Stimulated activated effector memory CD8-positive, alpha-beta T cell treated with anti-CD3 and anti-CD28 coated beads, Interleukin-12 subunit alpha, Interleukin-12 subunit beta, amount 100 ng/mL, for 72 hours (primary cell): ENCODE measurements around the gene BCL11B.

Experiments
- ATAC-seq: fragments of 150-1000 bp; cut with Tn5 transposase; 2 replicates; pipeline ENCODE4 v1.10.0; 2021
- DNase-seq, 2 donors: peaks; one replicate each; pipeline ENCODE4 v3.0.0; 2021 to 2022; ENCODE audit warnings: low spot score in 2 of 2
- H3K27ac Mint-ChIP-seq: one replicate; pipeline ENCODE4 v1.8.0; 2022; ENCODE audit warnings: mild to moderate bottlenecking, mixed read lengths
- H3K36me3 Mint-ChIP-seq: one replicate; pipeline ENCODE4 v1.8.0; 2022; ENCODE audit warnings: mild to moderate bottlenecking, mixed read lengths
- H3K4me1 Mint-ChIP-seq: one replicate; pipeline ENCODE4 v1.8.0; 2022; ENCODE audit warnings: mixed read lengths
- H3K4me3 Mint-ChIP-seq: one replicate; pipeline ENCODE4 v1.8.0; 2022; ENCODE audit warnings: mild to moderate bottlenecking, mixed read lengths
- H3K9me3 Mint-ChIP-seq: one replicate; pipeline ENCODE4 v1.8.0; 2022; ENCODE audit warnings: mixed read lengths

Gene BCL11B

GRCh38 chr14:99203080-99203479 is 68.9 kb downstream of the BCL11B start:
- peak overlapping the region; percentile 72 for H3K4me3 Mint-ChIP-seq
- peak overlapping the region; percentile 98 for H3K27ac Mint-ChIP-seq
- peaks cover 91% of the 10 kb centered on the region for H3K4me1 Mint-ChIP-seq

GRCh38 chr14:99202516-99202915 is 69.5 kb downstream of the BCL11B start:
- Mint-ChIP-seq H3K27ac (peak overlapping the region; percentile 98), H3K4me1 (peaks cover 91% of the 10 kb centered on the region), H3K36me3 (peaks cover 81% of the 10 kb centered on the region), H3K9me3 (no peaks in the 10 kb centered on the region), H3K4me3 (peak overlapping the region; percentile 72)
- DNase-seq, result no peak
- ATAC-seq, result no peak

More at GRCh38 chr14:99203080-99203479, 68.9 kb downstream of the BCL11B start:
- Mint-ChIP-seq H3K36me3 (peaks cover 76% of the 10 kb centered on the region), H3K9me3 (no peaks in the 10 kb centered on the region)
- DNase-seq, result no peak
- peak; percentile 25 for ATAC-seq

- peak; percentile 40 for ATAC-seq
- Mint-ChIP-seq H3K9me3 (no peaks in the 10 kb centered on the region), H3K4me1 (peaks cover 93% of the 10 kb centered on the region), H3K4me3 (peak overlapping the region; percentile 72), H3K27ac (peak overlapping the region; percentile 98), H3K36me3 (peaks cover 86% of the 10 kb centered on the region)
- DNase-seq, result no peak
Observed at GRCh38 chr14:99201351-99202073, 70.5 kb downstream of the BCL11B start.

- Mint-ChIP-seq H3K27ac (peak overlapping the region; percentile 98), H3K9me3 (no peaks in the 10 kb centered on the region), H3K4me3 (no peak overlapping the region), H3K4me1 (peaks cover 93% of the 10 kb centered on the region), H3K36me3 (peaks cover 81% of the 10 kb centered on the region)
- no peak for DNase-seq
- ATAC-seq, result no peak
Observed at GRCh38 chr14:99200654-99201005, 71.4 kb downstream of the BCL11B start.

- DNase-seq (no peak), ATAC-seq (no peak)
- no peaks in the 10 kb centered on the region for H3K9me3 Mint-ChIP-seq
- H3K36me3 Mint-ChIP-seq, result peaks cover 81% of the 10 kb centered on the region
- peak overlapping the region; percentile 98 for H3K27ac Mint-ChIP-seq
- no peak overlapping the region for H3K4me3 Mint-ChIP-seq
- H3K4me1 Mint-ChIP-seq, result peaks cover 93% of the 10 kb centered on the region
Observed at GRCh38 chr14:99199846-99200653, 71.9 kb downstream of the BCL11B start.

- Mint-ChIP-seq H3K36me3 (peaks cover 78% of the 10 kb centered on the region), H3K27ac (peak overlapping the region; percentile 98), H3K9me3 (no peaks in the 10 kb centered on the region), H3K4me3 (no peak overlapping the region), H3K4me1 (peaks cover 93% of the 10 kb centered on the region)
- ATAC-seq (no peak), DNase-seq (no peak)
Observed at GRCh38 chr14:99198746-99199502, 73.1 kb downstream of the BCL11B start.

- H3K27ac Mint-ChIP-seq, result peak overlapping the region; percentile 92
- H3K4me1 Mint-ChIP-seq, result peaks cover 93% of the 10 kb centered on the region
- DNase-seq (no peak), ATAC-seq (no peak)
- no peaks in the 10 kb centered on the region for H3K9me3 Mint-ChIP-seq
- H3K4me3 Mint-ChIP-seq, result no peak overlapping the region
- H3K36me3 Mint-ChIP-seq, result peaks cover 62% of the 10 kb centered on the region
Observed at GRCh38 chr14:99196310-99196650, 75.7 kb downstream of the BCL11B start.

GRCh38 chr14:99195602-99196309 is 76.2 kb downstream of the BCL11B start:
- Mint-ChIP-seq H3K36me3 (peaks cover 58% of the 10 kb centered on the region), H3K27ac (peak overlapping the region; percentile 92), H3K4me1 (peaks cover 96% of the 10 kb centered on the region), H3K4me3 (no peak overlapping the region), H3K9me3 (no peaks in the 10 kb centered on the region)
- DNase-seq, result no peak
- no peak for ATAC-seq

GRCh38 chr14:99194736-99195135 is 77.3 kb downstream of the BCL11B start:
- H3K36me3 Mint-ChIP-seq, result peaks cover 48% of the 10 kb centered on the region
- H3K9me3 Mint-ChIP-seq, result no peaks in the 10 kb centered on the region
- H3K4me3 Mint-ChIP-seq, result peak overlapping the region; percentile 13
- H3K4me1 Mint-ChIP-seq, result peaks cover 99% of the 10 kb centered on the region
- no peak for ATAC-seq
- H3K27ac Mint-ChIP-seq, result peak overlapping the region; percentile 92
- DNase-seq, result no peak

GRCh38 chr14:99194136-99194535 is 77.9 kb downstream of the BCL11B start:
- Mint-ChIP-seq H3K36me3 (peaks cover 48% of the 10 kb centered on the region), H3K27ac (peak overlapping the region; percentile 92), H3K9me3 (no peaks in the 10 kb centered on the region), H3K4me3 (peak overlapping the region; percentile 80), H3K4me1 (peaks cover 99% of the 10 kb centered on the region)
- ATAC-seq (no peak), DNase-seq (no peak)

- ATAC-seq, result no peak
- H3K9me3 Mint-ChIP-seq, result no peaks in the 10 kb centered on the region
- H3K4me1 Mint-ChIP-seq, result peaks cover 96% of the 10 kb centered on the region
- DNase-seq, result no peak
- peak overlapping the region; percentile 92 for H3K27ac Mint-ChIP-seq
- H3K36me3 Mint-ChIP-seq, result peaks cover 42% of the 10 kb centered on the region
- H3K4me3 Mint-ChIP-seq, result peak overlapping the region; percentile 80
Observed at GRCh38 chr14:99192830-99193229, 79.2 kb downstream of the BCL11B start.

- H3K4me1 Mint-ChIP-seq, result peaks cover 96% of the 10 kb centered on the region
- H3K9me3 Mint-ChIP-seq, result no peaks in the 10 kb centered on the region
- no peak for DNase-seq
- H3K27ac Mint-ChIP-seq, result peak overlapping the region; percentile 92
- ATAC-seq, result no peak
- peaks cover 42% of the 10 kb centered on the region for H3K36me3 Mint-ChIP-seq
- peak overlapping the region; percentile 80 for H3K4me3 Mint-ChIP-seq
Observed at GRCh38 chr14:99192028-99192621, 79.9 kb downstream of the BCL11B start.

- H3K9me3 Mint-ChIP-seq, result no peaks in the 10 kb centered on the region
- peaks cover 43% of the 10 kb centered on the region for H3K36me3 Mint-ChIP-seq
- ATAC-seq, result no peak
- H3K4me1 Mint-ChIP-seq, result peaks cover 96% of the 10 kb centered on the region
- DNase-seq, result no peak
- peak overlapping the region; percentile 92 for H3K27ac Mint-ChIP-seq
- H3K4me3 Mint-ChIP-seq, result peak overlapping the region; percentile 80
Observed at GRCh38 chr14:99191395-99192027, 80.5 kb downstream of the BCL11B start.

- ATAC-seq (no peak), DNase-seq (no peak)
- peak overlapping the region; percentile 80 for H3K4me3 Mint-ChIP-seq
- H3K4me1 Mint-ChIP-seq, result peaks cover 96% of the 10 kb centered on the region
- H3K9me3 Mint-ChIP-seq, result no peaks in the 10 kb centered on the region
- peaks cover 49% of the 10 kb centered on the region for H3K36me3 Mint-ChIP-seq
- peak overlapping the region; percentile 92 for H3K27ac Mint-ChIP-seq
Observed at GRCh38 chr14:99190696-99191394, 81.2 kb downstream of the BCL11B start.
